NCI-H2196 (cell line): ENCODE results near the gene MAP2K7.

Experiments used
- DNase-seq: peaks from one replicate; lab custom pipeline; 2025; ENCODE audit not compliant: unreplicated experiment; lab: John Stamatoyannopoulos, UW

Gene MAP2K7

DNA sequence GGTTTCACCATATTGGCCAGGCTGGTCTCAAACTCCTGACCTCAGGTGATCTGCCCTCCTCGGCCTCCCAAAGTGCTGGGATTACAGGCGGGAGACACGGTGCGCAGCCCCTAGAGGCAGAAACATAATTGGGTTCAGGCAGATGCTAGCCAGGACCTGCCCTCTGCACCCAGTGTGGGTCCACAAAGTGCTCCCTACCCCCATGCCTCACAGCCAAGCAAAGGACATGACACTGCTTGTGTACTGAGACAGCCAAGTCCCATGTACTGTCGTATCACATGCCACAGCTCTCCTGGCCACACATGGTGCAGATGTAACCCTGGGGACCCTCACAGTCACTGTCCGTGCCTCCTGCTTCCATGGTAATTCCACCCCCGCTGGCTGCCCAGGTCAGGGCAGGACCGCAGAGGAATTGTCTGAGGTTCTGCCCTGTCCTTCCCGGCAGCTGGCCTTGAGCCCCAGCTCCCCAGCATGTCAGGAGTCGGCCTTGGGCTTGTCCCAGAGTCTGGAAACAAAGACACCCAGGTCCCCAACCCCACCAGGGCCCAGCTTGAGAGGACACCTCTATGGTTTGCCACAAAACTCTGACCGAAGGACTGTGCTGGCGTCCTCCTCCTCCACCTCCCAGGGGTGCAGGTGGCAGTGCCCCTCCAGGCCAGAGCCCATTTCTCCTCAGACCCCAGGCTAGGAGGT lies 37.1 kb upstream of the MAP2K7 start:
- DNase-seq = no peak

DNA sequence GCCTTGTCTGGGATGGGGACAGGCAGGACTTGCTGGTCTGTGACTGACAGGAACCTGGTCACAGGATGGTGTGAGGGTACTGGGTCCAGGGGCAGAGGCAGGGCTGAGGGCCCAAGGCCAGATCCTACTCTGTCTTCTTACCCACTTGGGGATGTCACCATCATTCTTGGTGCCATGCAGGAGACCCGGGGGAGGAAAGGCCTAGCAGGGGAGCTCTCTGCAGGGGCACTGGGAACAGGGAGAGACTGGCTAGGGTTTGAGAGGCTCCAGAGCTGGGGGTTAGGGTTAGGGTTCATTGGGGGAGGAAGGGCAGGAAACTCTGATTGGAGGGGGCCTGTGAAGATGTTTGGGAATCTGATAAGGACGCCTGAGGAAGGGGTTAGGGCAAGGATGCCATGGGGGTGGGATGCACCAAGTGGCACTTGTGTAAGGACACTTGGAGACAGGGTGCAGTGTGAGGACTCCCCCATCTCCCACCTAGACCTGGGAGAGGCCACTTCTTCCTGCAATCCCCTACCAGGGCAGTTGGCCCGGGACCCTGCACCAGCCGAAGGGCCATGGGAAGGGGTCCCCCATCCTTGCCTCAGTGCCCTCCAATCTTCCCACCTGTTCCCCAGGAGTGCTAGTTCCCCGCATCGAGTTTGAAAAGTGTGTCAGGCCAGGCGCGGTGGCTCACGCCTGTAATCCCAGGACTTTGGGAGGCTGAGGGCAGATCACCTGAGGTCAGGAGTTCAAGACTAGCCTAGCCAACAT lies 36.4 kb upstream of the MAP2K7 start:
- DNase-seq = no peak

DNA sequence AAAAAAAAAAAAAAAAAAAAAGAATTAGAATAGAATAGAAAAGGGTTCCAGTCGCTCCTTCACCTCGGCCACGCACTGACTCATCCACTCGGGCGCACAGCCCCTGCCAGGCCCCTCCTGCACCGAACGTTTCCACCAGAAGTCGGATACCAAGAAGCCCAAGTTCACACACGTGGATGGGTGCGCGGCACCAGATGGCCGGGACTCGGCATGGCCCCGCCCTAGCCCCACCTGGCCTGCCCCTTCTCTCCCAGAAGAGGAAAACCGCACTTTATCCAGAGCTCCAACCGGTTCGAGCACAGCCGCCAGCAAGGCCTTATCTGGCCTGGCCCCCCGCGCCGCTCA lies 35.4 kb upstream of the MAP2K7 start:
- no peak for DNase-seq

DNA sequence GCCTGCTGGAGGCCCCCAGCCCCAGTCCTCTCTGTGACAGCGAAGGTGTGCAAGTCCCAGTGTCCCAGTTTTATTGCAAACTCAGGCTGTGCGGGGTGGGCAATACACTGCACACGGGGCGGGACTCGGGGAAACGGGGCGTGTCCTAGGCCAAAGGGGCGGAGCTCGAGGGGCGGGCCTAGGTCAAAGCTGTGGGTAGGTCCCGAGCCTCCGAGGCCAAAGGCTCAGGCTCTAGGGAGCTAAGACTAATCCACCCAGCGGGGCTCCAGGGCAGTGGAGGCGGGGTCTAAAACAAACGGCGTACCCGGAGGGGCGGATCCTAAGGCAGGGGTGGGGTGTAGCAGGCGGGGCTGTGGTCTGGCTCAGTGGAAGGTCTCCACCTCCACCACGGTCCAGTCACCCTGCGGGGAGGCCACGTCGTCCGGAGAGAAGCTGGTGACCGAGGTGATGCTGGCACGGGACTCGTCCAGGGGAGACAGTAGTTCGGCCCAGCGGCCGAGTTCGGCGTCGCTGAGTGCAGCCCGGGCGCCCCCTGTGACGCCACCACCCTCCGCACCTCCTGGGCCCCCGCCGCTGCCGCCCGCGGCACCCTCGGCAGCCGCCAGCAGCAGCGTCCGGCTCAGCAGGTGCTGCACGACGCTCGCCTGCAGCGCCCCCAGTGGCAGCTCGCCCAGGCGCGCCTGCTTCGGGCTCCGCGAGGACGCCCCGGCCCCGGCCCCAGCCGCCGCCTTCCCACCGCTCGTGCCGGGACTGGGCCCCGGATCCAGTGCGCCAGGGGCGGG lies 34.8 kb upstream of the MAP2K7 start:
- no peak for DNase-seq

DNA sequence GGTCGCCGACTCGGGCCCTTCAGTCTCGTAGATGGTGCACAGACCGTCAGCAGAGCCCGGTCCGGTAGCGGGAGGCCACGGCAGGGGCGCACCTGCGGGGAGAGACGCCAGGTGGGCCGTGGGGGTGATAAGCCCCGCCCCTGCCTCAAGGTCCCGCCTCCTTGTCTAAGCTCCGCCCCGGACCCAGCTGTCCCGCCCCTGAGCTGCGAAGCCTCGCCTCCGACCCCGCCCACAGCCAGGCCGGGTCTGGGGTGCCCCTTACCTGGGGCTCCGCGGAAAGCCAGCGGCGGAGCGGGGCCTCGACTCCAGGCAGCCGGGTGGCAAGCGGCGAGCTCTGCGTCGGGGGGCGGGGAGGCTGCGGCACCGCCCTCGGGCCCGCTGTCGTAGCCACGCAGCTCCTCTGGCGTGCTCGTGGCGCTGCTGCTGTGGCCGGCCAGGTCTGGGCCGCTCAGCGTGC lies 34.2 kb upstream of the MAP2K7 start:
- DNase-seq = no peak

DNA sequence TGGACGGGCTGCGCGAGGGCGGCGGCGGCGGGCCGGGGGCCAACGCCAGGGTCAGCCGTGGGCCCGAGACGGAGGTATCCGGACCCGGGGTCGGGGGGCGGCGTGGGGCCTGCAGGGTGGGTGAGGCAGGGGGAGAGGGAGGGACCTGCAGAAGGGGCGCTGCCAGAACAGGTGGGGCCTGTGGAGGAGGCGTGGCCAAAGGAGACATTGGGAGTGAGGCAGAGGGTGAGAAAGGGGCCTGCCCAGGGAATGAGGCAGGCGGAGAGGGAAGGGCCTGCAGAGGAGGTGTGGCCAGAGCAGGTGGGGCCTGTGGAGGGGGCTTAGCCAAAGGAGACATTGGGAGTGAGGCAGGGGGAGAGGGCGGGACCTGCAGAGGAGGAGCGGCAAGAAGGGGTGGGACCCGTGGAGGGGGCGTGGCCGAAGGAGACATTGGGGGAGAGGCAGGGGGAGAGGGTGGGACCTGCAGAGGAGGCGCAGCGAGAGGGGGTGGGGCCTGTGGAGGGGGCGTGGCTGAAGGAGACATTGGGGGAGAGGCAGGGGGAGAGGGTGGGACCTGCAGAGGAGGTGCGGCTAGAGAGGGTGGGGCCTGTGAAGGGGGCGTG lies 33.7 kb upstream of the MAP2K7 start:
- no peak for DNase-seq

DNA sequence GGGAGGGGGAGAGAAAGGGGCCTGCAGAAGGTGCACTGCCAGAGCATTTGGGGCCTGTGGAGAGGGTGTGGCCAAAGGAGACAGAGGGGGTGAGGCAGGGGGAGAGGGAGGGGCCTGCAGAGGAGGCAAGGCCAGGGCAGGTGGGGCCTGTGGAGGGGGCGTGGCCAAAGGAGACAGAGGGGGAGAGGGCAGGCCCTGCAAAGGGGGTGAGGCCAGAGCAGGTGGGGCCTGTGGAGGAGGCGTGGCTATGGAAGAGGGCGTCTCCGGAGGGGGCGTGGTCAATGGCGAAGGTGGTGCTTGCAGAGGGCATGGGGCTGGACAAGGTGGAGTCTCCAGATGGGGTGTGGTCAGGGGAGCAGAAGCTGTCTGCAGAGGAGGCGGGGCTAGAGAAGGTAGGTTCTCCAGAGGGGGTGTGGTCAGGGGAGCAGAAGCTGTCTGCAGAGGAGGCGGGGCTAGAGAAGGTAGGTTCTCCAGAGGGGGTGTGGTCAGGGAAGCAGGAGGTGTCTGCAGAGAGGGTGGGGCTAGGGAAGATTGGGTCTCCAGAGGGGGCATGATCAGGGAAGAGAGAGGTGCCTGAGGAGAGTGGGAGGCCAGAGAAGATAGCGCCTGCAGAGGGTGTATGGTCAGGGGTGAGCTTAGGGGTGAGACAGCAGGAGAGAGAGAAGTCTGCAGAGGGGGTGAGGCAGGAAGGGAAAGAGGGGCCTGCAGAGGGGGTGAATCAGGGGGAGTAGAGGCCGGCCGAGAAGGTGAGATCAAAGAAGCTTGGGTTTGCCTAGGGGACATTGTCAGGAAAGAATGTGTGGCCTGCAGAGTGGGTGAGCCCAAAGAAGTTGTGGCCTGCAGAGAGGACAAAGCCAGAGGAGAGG lies 32.9 kb upstream of the MAP2K7 start:
- DNase-seq = peak; percentile 78

DNA sequence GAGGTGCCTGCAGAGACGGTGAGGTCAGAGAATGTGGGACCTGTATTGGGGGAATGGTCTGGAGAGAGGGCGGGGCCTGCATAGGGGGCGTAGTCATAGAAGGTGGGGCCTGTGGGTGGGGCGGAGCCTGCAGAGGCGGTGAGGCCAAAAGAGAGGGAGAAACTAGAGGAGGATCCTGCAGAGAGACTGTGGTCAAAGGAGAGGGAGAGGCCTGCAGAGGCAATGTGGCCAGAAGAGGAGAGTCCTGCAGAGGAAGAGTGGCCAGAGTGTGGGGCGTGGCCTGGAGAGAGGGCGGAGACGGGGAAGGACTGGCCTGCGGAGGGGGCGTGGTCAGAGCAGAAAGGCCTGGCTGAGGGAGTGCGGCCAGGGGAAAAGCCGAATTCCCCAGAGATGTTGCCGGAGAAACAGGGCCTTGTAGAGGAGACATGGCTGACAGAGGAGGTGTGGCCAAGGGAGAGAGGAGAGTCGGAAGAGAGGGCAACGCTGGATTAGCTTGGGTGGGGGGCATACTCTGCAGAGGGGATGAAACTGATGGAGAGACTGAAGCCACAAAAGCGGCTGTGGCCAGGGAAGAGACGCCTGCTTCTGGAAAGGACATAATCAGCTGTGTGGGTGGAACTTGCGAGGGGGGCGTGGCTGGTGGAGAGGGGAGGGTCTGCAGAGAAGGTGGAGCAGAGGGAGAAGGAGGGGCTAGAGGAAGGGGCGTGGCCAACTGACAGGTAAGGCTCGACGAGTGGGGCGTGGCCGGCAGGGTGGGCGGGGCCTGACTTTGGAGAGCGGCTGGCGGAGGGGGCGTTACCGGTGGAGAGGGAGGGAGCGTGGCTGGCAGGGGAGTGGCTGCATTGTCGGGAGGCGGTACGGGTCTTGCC lies 32.0 kb upstream of the MAP2K7 start:
- peak; percentile 98 for DNase-seq

DNA sequence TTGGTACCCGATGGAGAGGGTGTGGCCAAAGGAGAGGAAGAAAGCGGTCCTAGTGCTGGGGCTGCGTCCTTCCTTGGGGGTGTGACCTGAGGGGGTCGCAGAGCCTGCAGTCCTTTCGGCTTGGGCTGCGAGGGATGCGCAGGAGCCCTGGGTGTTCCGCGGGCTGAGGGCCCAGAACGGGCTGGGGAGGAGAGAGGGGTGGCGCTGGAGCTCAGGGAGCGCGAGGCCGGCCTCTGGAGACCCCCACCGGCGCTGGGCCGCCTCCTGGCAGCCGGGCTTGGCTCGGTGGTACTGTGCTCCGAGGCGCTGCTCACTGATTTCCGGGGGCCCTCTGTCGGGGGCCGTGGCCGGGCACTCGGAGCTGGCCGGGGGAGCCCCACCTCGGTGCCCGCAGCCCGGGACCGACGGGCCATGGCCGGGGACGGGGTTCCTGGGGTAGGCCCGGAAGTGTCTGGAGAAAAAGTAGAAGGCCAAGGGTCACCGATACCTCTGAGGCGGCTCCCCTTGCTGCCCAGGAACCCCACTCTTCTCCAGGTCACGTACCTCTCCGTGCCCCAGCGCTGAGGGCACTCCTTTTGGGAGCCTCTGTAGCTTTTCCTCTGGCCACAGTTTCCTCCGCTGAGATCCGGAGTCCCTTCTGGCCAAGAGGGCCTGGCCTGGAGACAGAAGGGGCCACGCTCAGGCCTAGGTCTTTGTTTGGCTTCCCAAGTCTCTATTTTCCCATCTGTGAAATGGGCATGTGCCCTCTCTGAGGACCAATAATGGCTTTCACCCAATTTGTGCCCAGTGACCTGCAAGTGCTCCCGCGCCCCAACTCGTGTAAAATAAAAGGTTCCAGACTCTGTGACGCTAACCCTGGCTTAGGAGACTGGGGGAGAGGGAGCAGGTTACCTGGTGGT lies 31.1 kb upstream of the MAP2K7 start:
- no peak for DNase-seq

DNA sequence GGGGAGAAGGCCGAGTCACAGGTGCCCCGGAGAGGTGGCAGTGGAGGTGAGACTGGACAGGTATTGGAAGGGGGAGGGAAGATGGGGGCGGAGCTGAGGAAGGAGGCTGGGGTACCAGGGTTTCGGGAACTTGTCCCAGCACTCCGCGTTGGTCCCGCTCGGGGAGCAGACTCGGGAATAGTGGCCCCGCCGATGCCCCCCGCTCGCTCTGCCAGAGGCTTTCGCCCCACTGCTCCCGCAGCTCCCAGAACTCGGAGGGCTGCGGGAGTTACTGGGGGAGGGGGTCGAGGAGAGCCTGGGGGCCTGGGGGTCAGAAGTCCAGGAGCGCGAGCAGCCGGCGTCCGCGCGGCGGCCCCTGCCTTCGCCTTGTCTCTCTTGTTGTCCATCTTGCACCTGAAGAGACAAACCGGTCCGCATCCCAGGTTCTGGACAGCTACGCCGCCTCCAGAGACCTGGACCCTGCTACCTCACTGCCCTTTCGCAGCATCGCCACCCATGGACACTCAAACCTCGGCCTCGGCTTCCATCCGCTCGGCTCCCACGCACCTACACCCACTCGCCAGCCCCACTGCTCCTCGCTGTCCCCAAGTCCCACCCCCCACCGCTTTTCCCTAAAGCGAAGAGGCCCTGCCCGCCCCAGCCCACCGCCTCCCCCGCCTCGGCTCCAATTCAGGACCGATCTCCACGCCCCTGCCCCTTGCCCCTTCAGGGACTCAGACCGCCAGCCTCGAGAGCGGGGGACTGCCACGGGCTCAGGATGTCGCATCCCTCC lies 30.2 kb upstream of the MAP2K7 start:
- DNase-seq = no peak

DNA sequence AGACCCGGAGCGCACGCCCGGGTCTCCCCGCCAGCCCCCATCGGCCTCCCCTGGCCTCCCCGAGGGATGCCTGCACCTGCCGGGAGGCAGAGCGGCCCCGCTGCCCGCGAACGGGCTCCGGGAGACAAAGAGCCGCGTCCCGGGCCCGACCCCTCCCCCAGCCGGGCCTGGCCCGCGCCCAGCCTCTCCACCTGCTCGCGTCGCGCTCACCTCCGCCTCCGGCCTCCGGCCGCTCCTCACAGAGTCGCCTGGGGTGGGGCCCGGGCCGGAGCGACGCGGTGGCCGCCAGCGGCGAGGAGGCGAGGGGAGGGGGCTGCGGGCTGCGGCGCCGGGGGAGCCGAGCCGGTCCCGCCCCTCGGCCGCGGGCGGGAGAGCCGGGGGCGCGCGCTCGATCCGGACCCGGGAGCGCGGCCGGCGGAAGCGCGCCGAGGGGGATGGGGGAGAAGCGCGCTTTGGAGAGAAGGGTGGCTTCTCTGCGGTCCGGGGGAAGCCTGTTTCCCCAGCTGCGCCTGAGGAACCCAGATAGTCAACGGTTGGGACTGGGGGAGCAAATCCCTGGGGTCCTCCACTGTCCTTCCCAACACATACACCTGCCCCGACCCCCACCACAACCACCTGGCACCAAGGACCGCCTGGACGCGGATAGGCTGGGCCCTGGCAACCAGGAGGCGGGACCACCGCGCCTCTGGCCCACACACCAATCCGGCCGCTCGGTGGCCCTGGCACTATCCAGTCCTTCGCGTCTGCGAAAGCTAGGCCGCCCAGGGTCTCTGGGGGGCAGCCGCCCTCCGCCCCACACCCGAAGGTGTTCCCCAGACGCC lies 29.4 kb upstream of the MAP2K7 start, which contains the start of gene PRR36:
Gene PRR36, minus strand, starts transcription at position 315 of the 821 bp plus-strand sequence. CDS start 701 bp downstream, outside the sequence.
- DNase-seq = peak; percentile 88

DNA sequence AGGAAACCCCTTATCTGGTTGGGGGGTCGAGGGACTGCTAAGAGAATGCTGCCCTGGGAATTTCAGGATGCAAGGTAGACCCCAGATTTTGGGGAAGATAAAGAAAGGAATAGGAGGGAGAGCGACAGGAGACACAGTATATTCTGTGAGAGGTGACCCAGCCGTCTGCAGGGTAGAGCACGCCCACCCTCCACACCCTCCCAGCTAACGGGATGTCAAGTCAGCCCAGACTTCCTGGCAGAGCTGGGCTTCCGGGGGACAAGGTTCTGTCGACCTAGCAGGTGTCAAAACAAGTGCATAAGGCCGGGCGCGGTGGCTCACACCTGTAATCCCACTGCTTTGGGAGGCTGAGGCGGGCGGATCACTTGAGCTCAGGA lies 28.8 kb upstream of the MAP2K7 start:
- DNase-seq = no peak

DNA sequence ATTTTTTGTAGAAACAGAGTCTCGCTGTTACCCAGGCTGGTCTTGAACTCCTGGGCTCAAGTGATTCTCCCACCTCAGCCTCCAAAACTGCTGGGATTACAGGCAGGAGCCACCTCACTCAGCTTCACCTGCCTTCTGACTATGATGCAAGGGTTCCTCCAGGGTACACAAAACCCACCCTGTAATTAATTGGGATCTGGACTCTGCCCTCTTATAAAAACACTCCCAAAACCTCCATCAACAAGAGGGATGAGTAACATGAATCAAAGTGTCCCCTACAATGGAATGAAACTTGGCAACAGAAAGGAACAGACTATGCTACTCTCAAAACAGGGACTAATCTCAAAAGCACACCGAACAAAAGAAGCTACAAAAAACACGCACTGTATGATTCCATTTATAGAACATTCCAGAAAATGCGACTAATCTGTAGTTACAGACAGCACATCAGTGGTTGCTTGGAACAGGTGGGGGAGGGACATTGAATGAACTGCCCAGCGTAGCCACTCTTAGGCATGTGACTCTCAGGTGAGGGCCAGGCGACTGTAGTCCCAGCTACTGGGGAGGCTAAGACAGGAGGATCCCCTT lies 26.3 kb upstream of the MAP2K7 start:
- no peak for DNase-seq

DNA sequence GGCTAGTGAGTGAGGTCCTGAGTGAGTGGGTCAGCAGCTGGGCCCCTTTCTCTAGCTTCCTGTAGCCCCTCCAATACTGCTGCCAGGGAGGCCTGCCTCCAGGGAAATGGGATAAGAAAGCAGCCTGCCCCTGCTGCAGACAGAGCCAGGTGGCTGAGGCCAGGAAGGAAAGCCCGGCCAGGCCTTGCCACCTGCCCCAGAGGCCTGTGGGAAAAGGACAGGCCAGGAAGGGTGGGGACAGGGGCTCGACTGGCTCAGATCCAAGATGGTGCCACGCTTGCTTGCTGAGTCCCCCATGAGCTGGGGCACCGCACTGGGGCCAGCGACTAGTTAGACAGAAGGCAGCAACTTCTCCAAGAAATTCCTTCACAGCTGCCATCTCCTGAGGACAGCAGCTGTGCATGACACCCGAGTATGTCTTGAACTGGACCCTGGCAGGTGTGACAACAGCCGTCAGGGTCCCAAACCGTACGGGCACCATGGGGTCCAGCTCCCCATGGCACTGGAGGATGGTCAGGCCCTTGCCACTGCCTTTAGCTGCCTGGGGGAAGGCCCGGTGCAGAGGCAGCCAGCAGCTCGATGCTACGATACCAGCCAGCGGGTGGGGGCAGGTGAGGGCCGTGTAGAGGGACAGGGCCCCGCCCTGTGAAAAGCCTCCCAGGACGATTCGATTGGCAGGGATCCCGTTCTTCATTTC lies 24.4 kb upstream of the MAP2K7 start:
- DNase-seq = no peak

DNA sequence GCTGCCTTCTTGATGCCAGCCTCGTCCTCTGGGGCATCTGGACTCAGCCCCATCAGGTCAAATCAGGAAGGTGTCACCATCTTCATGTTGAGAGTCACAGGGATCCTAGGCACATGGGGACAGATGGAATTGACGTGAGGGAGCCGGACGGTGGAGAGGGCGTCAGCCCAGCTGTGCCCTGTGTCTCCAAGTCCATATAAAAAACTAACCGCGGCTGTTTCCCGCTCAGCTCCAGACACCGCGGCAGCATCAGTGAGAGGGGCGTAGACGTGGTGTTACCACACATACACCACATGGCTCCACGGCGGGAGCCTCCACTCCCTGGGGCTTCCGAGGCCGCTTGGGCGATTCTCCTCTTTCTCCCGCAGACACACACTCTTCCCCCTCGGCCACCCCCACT lies 23.8 kb upstream of the MAP2K7 start:
- no peak for DNase-seq

DNA sequence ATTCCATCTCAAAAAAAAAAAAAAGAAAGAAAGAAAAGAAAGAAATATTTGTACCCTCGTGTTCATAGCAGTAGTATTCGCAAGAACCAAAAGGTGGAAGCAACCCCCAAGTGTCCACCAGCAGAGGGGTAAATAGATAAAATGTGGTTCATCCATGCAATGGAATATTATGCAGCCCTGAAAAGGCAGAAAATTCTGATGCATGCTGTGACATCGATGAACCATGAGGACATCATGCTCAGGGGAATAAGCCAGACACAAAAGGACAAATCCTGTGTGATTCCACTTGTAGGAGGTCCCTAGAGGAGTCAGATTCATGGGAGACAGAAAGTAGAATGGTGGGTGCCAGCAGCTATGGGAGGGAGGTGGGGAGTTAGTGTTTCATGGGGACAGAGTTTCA lies 21.8 kb upstream of the MAP2K7 start:
- DNase-seq = no peak
